ENCODE results near the gene C17orf50.

DNA sequence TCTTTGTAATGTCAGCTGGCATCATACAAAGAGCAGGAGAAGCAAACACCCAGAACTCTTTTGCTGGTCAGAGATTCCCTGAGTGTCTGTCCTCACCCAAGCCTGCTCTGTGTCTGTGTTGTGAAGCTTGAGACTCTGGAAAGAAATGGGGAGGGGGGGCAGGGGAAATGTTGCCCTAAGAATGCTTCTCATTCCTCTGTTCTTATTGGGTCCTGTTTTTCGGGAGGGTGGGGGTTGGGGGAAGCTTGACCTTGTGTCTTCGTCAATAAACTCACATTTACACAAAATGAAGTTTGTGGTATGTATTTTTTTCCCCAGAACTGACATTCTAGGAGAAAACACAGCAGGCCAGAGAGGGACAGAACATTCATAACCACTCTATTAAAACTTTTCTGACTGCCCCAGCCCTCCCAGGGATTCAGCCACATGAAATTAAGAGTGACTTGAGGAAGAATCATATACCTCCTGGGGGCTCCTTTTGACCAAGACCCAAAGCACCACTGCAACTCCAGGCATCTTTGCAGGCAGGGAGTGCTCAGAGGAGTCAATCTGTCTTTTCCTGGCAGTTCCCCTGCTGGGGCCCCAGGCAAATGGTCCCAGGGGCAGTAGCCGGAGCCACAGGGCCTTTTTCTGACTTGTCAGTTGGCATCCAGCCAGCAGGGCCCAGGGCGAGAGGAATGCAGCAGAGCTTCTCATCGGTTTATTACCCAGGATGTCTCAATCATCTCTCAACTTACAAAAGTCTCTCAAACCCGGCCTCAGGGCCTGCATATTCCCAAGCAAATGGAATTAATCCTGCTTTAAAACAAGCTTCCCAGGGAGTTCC, 34.3 kb upstream of the C17orf50 start:
- TF ChIP-seq, protein P1, sequence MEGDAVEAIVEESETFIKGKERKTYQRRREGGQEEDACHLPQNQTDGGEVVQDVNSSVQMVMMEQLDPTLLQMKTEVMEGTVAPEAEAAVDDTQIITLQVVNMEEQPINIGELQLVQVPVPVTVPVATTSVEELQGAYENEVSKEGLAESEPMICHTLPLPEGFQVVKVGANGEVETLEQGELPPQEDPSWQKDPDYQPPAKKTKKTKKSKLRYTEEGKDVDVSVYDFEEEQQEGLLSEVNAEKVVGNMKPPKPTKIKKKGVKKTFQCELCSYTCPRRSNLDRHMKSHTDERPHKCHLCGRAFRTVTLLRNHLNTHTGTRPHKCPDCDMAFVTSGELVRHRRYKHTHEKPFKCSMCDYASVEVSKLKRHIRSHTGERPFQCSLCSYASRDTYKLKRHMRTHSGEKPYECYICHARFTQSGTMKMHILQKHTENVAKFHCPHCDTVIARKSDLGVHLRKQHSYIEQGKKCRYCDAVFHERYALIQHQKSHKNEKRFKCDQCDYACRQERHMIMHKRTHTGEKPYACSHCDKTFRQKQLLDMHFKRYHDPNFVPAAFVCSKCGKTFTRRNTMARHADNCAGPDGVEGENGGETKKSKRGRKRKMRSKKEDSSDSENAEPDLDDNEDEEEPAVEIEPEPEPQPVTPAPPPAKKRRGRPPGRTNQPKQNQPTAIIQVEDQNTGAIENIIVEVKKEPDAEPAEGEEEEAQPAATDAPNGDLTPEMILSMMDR (IDR thresholded peaks at IDR 0.05), result no peak
- TF ChIP-seq POLR2A (IDR thresholded peaks at IDR 0.05), result no peak
